Measurements from ENCODE around the gene GFOD1.
"Not testable (repeated sequence)": the region's sequence is repeated elsewhere in the genome, so short reads cannot be mapped to it uniquely, and the experiment has no call there.

Gene GFOD1

GRCh38 chr6:13436399-13437217, 50.8 kb downstream of the GFOD1 start:
- H3K36me3 ChIP-seq (ENCODE audit: control insufficient read depth in 1 of 2, insufficient read depth in 2 of 2, low read length in 2 of 2) = no peaks in the 10 kb centered on the region
- no peaks in the 10 kb centered on the region for H3K27me3 ChIP-seq (ENCODE audit: low read depth, low read length)
- H3K4me3 ChIP-seq (ENCODE audit: low read depth in 1 of 2, low read length in 2 of 2) = no peak overlapping the region
- peaks cover 0 to 20% of the 10 kb centered on the region in 2 donors for H3K4me1 ChIP-seq (ENCODE audit: control insufficient read depth in 1 of 2, insufficient read depth in 2 of 2, low read length in 2 of 2)
- no peaks in the 10 kb centered on the region for H3K9me3 ChIP-seq (ENCODE audit: control insufficient read depth in 1 of 2, low read length in 2 of 2)
- H3K27ac ChIP-seq (ENCODE audit: low read length) = no peak overlapping the region

GRCh38 chr6:13435477-13436246, 51.7 kb downstream of the GFOD1 start:
- Histone ChIP-seq H3K4me3 (ENCODE audit: low read depth in 1 of 2, low read length in 2 of 2) (no peak overlapping the region), H3K27me3 (ENCODE audit: low read depth, low read length) (no peaks in the 10 kb centered on the region), H3K27ac (ENCODE audit: low read length) (no peak overlapping the region), H3K9me3 (ENCODE audit: control insufficient read depth in 1 of 2, low read length in 2 of 2) (no peaks in the 10 kb centered on the region), H3K4me1 (ENCODE audit: control insufficient read depth in 1 of 2, insufficient read depth in 2 of 2, low read length in 2 of 2) (peaks cover 0 to 11% of the 10 kb centered on the region in 2 donors), H3K36me3 (ENCODE audit: control insufficient read depth in 1 of 2, insufficient read depth in 2 of 2, low read length in 2 of 2) (no peaks in the 10 kb centered on the region)

GRCh38 chr6:13434777-13435176, 52.6 kb downstream of the GFOD1 start:
- no peaks in the 10 kb centered on the region for H3K27me3 ChIP-seq (ENCODE audit: low read depth, low read length)

GRCh38 chr6:13434135-13434775, 53.1 kb downstream of the GFOD1 start:
- not testable (repeated sequence) for H3K36me3 ChIP-seq (ENCODE audit: control insufficient read depth in 1 of 2, insufficient read depth in 2 of 2, low read length in 2 of 2); H3K9me3 ChIP-seq (ENCODE audit: control insufficient read depth in 1 of 2, low read length in 2 of 2); H3K4me1 ChIP-seq (ENCODE audit: control insufficient read depth in 1 of 2, insufficient read depth in 2 of 2, low read length in 2 of 2); H3K27ac ChIP-seq (ENCODE audit: low read length); H3K27me3 ChIP-seq (ENCODE audit: low read depth, low read length); H3K4me3 ChIP-seq (ENCODE audit: low read depth in 1 of 2, low read length in 2 of 2)

More at GRCh38 chr6:13434777-13435176, 52.6 kb downstream of the GFOD1 start:
- Histone ChIP-seq H3K4me3 (ENCODE audit: low read depth in 1 of 2, low read length in 2 of 2) (no peak overlapping the region), H3K4me1 (ENCODE audit: control insufficient read depth in 1 of 2, insufficient read depth in 2 of 2, low read length in 2 of 2) (peaks cover 0 to 7% of the 10 kb centered on the region in 2 donors), H3K9me3 (ENCODE audit: control insufficient read depth in 1 of 2, low read length in 2 of 2) (no peaks in the 10 kb centered on the region), H3K27ac (ENCODE audit: low read length) (no peak overlapping the region), H3K36me3 (ENCODE audit: control insufficient read depth in 1 of 2, insufficient read depth in 2 of 2, low read length in 2 of 2) (no peaks in the 10 kb centered on the region)

- Histone ChIP-seq H3K27ac (ENCODE audit: low read length) (no peak overlapping the region), H3K36me3 (ENCODE audit: control insufficient read depth in 1 of 2, insufficient read depth in 2 of 2, low read length in 2 of 2) (no peaks in the 10 kb centered on the region), H3K4me1 (ENCODE audit: control insufficient read depth in 1 of 2, insufficient read depth in 2 of 2, low read length in 2 of 2) (peaks cover 0 to 11% of the 10 kb centered on the region in 2 donors), H3K27me3 (ENCODE audit: low read depth, low read length) (no peaks in the 10 kb centered on the region), H3K9me3 (ENCODE audit: control insufficient read depth in 1 of 2, low read length in 2 of 2) (no peaks in the 10 kb centered on the region), H3K4me3 (ENCODE audit: low read depth in 1 of 2, low read length in 2 of 2) (no peak overlapping the region)
Observed at GRCh38 chr6:13433709-13434121, 53.7 kb downstream of the GFOD1 start.

GRCh38 chr6:13432526-13433184, 54.7 kb downstream of the GFOD1 start:
- no peaks in the 10 kb centered on the region for H3K27me3 ChIP-seq (ENCODE audit: low read depth, low read length)
- no peaks in the 10 kb centered on the region for H3K36me3 ChIP-seq (ENCODE audit: control insufficient read depth in 1 of 2, insufficient read depth in 2 of 2, low read length in 2 of 2)
- H3K9me3 ChIP-seq (ENCODE audit: control insufficient read depth in 1 of 2, low read length in 2 of 2) = no peaks in the 10 kb centered on the region
- peaks cover 0 to 12% of the 10 kb centered on the region in 2 donors for H3K4me1 ChIP-seq (ENCODE audit: control insufficient read depth in 1 of 2, insufficient read depth in 2 of 2, low read length in 2 of 2)
- no peak overlapping the region for H3K4me3 ChIP-seq (ENCODE audit: low read depth in 1 of 2, low read length in 2 of 2)
- H3K27ac ChIP-seq (ENCODE audit: low read length) = no peak overlapping the region

- no peak overlapping the region for H3K4me3 ChIP-seq (ENCODE audit: low read depth in 1 of 2, low read length in 2 of 2)
- H3K9me3 ChIP-seq (ENCODE audit: control insufficient read depth in 1 of 2, low read length in 2 of 2) = no peaks in the 10 kb centered on the region
- peaks cover 0 to 9% of the 10 kb centered on the region in 2 donors for H3K4me1 ChIP-seq (ENCODE audit: control insufficient read depth in 1 of 2, insufficient read depth in 2 of 2, low read length in 2 of 2)
- H3K36me3 ChIP-seq (ENCODE audit: control insufficient read depth in 1 of 2, insufficient read depth in 2 of 2, low read length in 2 of 2) = no peaks in the 10 kb centered on the region
- no peaks in the 10 kb centered on the region for H3K27me3 ChIP-seq (ENCODE audit: low read depth, low read length)
- no peak overlapping the region for H3K27ac ChIP-seq (ENCODE audit: low read length)
Observed at GRCh38 chr6:13431861-13432465, 55.4 kb downstream of the GFOD1 start.

- no peak overlapping the region for H3K27ac ChIP-seq (ENCODE audit: low read length)
- H3K36me3 ChIP-seq (ENCODE audit: control insufficient read depth in 1 of 2, insufficient read depth in 2 of 2, low read length in 2 of 2) = no peaks in the 10 kb centered on the region
- peaks cover 0 to 4% of the 10 kb centered on the region in 2 donors for H3K4me1 ChIP-seq (ENCODE audit: control insufficient read depth in 1 of 2, insufficient read depth in 2 of 2, low read length in 2 of 2)
- no peaks in the 10 kb centered on the region for H3K9me3 ChIP-seq (ENCODE audit: control insufficient read depth in 1 of 2, low read length in 2 of 2)
- H3K4me3 ChIP-seq (ENCODE audit: low read depth in 1 of 2, low read length in 2 of 2) = no peak overlapping the region
- H3K27me3 ChIP-seq (ENCODE audit: low read depth, low read length) = no peaks in the 10 kb centered on the region
Observed at GRCh38 chr6:13431059-13431656, 56.2 kb downstream of the GFOD1 start.

GRCh38 chr6:13429406-13429753, 58.0 kb downstream of the GFOD1 start:
- Histone ChIP-seq H3K27me3 (ENCODE audit: low read depth, low read length) (no peaks in the 10 kb centered on the region), H3K27ac (ENCODE audit: low read length) (no peak overlapping the region), H3K4me1 (ENCODE audit: control insufficient read depth in 1 of 2, insufficient read depth in 2 of 2, low read length in 2 of 2) (peaks cover 0 to 4% of the 10 kb centered on the region in 2 donors), H3K4me3 (ENCODE audit: low read depth in 1 of 2, low read length in 2 of 2) (no peak overlapping the region), H3K36me3 (ENCODE audit: control insufficient read depth in 1 of 2, insufficient read depth in 2 of 2, low read length in 2 of 2) (no peaks in the 10 kb centered on the region), H3K9me3 (ENCODE audit: control insufficient read depth in 1 of 2, low read length in 2 of 2) (no peaks in the 10 kb centered on the region)

GRCh38 chr6:13428583-13429405, 58.6 kb downstream of the GFOD1 start:
- no peaks in the 10 kb centered on the region for H3K9me3 ChIP-seq (ENCODE audit: control insufficient read depth in 1 of 2, low read length in 2 of 2)
- H3K4me1 ChIP-seq (ENCODE audit: control insufficient read depth in 1 of 2, insufficient read depth in 2 of 2, low read length in 2 of 2) = peaks cover 0 to 4% of the 10 kb centered on the region in 2 donors
- H3K27me3 ChIP-seq (ENCODE audit: low read depth, low read length) = no peaks in the 10 kb centered on the region
- H3K27ac ChIP-seq (ENCODE audit: low read length) = no peak overlapping the region
- no peaks in the 10 kb centered on the region for H3K36me3 ChIP-seq (ENCODE audit: control insufficient read depth in 1 of 2, insufficient read depth in 2 of 2, low read length in 2 of 2)
- H3K4me3 ChIP-seq (ENCODE audit: low read depth in 1 of 2, low read length in 2 of 2) = no peak overlapping the region

All from muscle layer of duodenum (tissue), 2 donors.